GM21529 (cell line): ENCODE measurements around the gene PIANP.
A peak's percentile ranks its signal among the peaks of the same experiment; 100 is the strongest.

Experiments
- ATAC-seq: cut with Tn5 transposase; IDR thresholded peaks from one replicate; pipeline ENCODE4 v1.9.1; 2021; ENCODE audit not compliant: unreplicated experiment

The PIANP gene

GRCh38 chr12:6672143-6672542, 28.5 kb downstream of the PIANP start:
- no peak for ATAC-seq

- ATAC-seq, result no peak
These were observed 32.9 kb downstream of the PIANP start for GRCh38 chr12:6667559-6668210.

GRCh38 chr12:6666211-6666610, 34.4 kb downstream of the PIANP start:
- no peak for ATAC-seq

GRCh38 chr12:6664902-6665301, 35.7 kb downstream of the PIANP start:
- ATAC-seq, result no peak

- ATAC-seq, result peak; percentile 97
These were observed 37.5 kb downstream of the PIANP start, which contains the start of gene ING4 for GRCh38 chr12:6662906-6663742. Gene ING4, minus strand, starts transcription at chr12:6663119. Its CDS starts 18 bp downstream, at chr12:6663101.

GRCh38 chr12:6662602-6662905, 38.1 kb downstream of the PIANP start:
- no peak for ATAC-seq

- no peak for ATAC-seq
These were observed 46.6 kb downstream of the PIANP start for GRCh38 chr12:6653987-6654386.

GRCh38 chr12:6653342-6653741, 47.3 kb downstream of the PIANP start:
- ATAC-seq, result no peak

- no peak for ATAC-seq
These were observed 48.2 kb downstream of the PIANP start for GRCh38 chr12:6652391-6652790.

- ATAC-seq, result no peak
These were observed 49.8 kb downstream of the PIANP start for GRCh38 chr12:6650832-6651231.

- ATAC-seq, result no peak
These were observed 53.5 kb downstream of the PIANP start, which contains the start of gene ACRBP for GRCh38 chr12:6647083-6647604. Gene ACRBP, minus strand, starts transcription at chr12:6647432. Its CDS starts 66 bp downstream, at chr12:6647366.

GRCh38 chr12:6646276-6647082, 54.1 kb downstream of the PIANP start:
- ATAC-seq, result no peak

GRCh38 chr12:6644903-6645302, 55.7 kb downstream of the PIANP start:
- no peak for ATAC-seq

GRCh38 chr12:6644257-6644596, 56.4 kb downstream of the PIANP start:
- no peak for ATAC-seq
